Measurements from ENCODE around the gene TMEM202.
"Not testable (repeated sequence)": the region's sequence is repeated elsewhere in the genome, so short reads cannot be mapped to it uniquely, and the experiment has no call there.

Gene TMEM202

DNA sequence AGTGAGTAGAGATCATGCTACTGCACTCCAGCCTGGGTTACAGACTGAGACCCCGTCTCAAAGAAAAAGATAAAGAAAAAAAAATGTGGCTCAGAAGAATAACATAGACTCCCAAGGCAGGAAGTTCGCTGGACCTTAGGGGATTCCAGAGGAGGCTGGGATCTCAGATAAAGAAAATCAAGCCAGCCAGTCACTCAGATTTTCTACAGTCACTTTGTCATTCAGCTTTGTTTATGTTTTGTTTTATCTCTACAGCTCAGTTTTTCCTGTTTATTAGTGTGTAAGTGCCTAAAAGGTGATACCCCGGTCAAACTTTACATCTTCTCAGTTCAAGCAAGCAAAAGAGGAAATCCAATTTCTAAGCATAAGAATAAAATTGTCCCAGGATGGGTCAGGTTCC, 6.3 kb downstream of the TMEM202 start:
- DNase-seq (ENCODE audit: low read depth), result no peak

DNA sequence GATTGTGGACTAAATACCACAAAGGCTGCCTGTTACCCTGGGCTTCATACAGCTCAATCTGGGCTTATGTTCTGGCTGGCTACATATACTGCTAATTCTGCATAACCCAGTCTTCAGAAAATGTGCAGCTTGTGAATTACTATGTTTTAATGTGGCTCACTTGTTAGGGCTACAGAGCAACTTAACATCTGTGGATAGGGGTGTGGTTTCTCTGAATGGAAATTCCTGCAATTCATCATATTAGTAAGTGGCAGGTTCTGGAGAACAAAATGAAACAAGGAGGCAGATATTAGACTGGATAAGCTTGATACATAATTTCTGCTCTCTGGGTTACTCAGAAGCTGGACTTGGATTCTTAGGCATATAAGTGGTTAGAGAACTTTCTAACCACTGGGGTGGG, 6.7 kb downstream of the TMEM202 start:
- DNase-seq (ENCODE audit: low read depth), result no peak

DNA sequence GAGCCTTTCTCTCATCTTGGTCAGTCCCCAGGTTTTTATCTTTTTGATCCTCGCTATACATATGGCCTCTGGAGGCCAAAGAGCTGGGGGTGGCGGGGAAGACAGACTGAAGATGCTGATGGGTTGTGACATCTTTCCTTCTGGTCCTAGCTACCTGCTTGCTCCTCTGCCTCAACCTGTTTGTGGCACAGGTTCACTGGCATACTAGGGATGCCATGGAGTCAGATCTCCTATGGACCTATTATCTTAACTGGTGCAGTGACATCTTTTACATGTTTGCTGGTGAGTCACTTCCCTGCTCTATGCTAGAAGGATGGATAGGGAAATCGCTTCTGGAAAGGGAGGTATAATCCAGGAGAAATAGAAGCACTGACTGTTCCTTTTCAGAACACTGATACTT, 8.8 kb downstream of the TMEM202 start:
- no peak for DNase-seq (ENCODE audit: low read depth)

DNA sequence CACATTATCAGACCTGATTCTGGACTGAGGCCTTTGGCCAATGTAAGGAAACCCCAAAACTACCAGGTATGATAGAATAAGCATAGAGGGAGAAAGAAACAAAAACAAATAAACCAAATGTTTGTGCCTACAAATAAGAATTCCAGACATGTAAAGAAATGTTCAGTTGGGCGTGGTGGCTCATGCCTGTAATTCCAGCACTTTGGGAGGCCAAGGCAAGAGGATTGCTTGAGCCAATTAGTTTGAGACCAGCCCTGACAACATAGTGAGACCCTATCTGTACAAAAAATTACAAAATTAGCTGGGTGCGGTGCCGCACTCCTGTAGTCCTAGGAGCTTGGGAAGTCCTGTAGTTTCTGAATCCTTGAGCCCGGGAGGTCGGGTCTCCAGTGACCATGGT, 13.0 kb downstream of the TMEM202 start:
- DNase-seq (ENCODE audit: low read depth), result no peak

DNA sequence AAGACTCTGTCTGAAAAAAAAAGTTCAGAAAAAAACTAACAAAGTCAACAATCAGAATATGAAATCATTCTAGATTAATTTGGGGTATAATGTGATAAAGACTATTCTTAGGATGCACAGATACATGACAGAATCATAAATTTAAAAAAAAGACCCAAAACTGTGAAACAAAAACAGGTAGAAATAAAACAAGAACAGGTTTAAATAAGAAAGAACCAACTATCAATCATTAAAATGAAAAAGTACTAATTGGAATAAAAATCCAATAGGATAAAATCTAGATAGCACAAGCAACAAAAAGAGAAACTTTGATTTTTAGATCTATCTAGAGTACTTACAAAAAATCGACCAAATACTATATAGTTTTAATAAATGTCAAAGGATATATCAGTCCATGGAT, 13.4 kb downstream of the TMEM202 start:
- DNase-seq (ENCODE audit: low read depth), result no peak

DNA sequence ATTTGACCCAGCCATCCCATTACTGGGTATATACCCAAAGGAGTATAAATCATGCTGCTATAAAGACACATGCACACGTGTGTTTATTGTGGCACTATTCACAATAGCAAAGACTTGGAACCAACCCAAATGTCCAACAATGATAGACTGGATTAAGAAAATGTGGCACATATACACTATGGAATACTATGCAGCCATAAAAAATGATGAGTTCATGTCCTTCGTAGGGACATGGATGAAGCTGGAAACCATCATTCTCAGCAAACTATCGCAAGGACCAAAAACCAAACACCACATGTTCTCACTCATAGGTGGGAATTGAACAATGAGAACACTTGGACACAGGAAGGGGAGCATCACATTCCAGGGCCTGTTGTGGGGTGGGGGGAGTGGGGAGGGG, 15.2 kb downstream of the TMEM202 start:
- not testable (repeated sequence) for DNase-seq (ENCODE audit: low read depth)

DNA sequence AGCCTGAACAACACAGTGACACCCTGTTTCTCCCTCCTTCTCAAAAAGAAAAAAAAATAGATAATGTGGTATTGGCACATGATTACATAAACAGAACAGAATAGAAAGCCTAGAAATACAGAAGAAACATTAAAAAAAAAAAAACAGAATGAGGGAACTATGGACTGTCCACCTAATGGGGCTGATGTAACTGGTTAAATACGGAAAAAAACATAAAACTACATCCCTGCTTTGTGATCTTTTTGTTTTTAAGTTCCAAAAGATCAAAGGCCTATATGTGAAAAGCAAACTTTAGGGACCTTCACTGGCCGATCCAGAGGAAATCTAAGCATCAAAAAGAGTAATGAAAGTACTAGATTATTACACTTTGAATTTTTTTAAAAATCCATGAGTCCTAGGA, 17.2 kb downstream of the TMEM202 start:
- no peak for DNase-seq (ENCODE audit: low read depth)

DNA sequence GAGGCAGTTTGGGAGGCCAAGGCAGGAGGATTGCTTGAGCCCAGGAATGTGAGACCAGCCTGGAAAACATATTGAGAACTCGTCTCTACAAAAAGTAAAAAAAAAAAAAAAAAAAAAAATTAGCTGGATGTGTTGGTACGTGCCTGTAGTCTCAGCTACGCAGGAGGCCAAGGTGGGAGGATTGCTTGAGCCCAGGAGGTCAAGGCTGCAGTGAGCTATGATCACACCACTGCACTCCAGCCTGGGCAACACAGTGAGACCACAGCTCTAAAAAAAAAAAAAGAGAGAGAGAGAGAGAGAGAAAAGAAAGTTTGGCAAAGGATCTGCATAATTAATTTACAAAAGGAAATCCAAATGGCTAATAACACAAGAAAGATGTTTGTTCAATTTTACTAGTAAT, 21.7 kb downstream of the TMEM202 start:
- DNase-seq (ENCODE audit: low read depth), result not testable (repeated sequence)

DNA sequence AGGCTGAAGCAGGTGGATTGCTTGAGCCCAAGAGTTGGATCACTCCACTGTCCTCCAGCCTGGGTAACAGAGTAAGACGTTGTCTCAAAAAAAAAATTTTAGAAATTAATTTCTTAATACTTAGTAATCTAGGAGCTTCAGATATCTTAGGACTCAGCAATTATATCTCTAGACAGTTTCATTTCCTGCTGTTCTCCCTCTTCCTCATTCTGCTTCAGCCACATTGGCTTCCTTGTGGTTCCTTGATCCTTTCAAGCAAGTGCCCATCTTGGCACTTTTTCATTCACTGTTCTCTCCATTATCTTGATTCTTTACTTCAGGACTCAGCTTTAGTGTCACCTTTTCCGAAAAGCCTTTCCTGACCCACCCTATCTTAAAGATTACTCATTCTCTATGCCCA, 22.5 kb downstream of the TMEM202 start:
- DNase-seq (ENCODE audit: low read depth), result no peak

DNA sequence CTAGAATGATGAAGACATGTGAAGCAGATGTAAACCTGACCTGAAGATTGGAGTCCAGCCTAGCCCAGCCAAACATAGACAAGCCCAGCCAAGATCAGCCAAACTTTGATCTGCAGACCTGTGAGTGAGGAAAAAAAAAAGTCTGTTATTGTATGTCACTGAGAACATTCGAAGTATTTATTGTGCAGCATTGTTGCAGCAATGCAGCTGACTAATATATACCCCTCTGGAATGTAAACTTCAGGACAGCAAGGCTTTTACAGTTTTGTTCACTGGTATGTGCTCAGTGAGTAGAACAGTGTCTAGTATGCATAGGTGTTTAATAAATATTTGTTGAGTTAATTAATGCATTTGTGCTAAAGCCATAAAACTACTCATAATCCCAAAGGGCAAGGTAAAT, 23.4 kb downstream of the TMEM202 start:
- DNase-seq (ENCODE audit: low read depth), result no peak

DNA sequence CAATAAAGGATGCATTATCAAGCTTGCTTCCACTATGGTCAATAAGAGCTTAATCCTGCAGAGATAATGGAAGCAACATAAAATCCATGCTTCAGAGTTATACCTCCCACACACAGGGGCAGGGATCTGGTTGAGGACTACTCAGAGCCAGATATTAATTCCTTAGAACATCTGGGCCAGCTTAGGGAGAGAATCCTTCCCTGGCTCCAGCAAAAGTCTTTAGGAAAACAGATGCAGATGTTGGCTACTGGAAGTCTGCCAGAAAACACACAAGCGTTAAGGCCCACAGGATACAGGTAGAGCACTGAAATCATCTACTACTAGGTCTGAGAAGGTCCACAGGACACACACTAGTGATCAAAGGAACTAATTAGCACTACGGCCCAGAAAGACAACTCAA, 25.2 kb downstream of the TMEM202 start:
- no peak for DNase-seq (ENCODE audit: low read depth)

DNA sequence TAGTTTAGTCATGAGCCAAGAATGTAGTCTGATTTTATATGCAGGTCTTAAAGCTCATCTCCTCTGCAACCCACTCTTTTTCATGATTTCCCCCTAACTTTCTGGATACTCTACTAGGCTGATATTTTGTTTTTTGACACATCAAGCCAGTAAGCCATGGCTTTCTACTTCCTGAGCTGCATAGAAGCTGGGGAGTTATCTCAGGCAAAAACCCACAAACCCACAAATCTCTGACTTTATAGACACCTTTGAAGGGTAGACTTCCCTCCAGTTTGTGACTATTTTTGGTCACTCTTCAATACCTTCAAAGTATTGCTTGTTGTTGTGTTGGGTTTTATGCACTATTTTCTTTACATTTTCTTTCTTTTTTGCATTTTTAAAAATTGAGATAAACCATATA, 28.6 kb downstream of the TMEM202 start:
- no peak for DNase-seq (ENCODE audit: low read depth)

DNA sequence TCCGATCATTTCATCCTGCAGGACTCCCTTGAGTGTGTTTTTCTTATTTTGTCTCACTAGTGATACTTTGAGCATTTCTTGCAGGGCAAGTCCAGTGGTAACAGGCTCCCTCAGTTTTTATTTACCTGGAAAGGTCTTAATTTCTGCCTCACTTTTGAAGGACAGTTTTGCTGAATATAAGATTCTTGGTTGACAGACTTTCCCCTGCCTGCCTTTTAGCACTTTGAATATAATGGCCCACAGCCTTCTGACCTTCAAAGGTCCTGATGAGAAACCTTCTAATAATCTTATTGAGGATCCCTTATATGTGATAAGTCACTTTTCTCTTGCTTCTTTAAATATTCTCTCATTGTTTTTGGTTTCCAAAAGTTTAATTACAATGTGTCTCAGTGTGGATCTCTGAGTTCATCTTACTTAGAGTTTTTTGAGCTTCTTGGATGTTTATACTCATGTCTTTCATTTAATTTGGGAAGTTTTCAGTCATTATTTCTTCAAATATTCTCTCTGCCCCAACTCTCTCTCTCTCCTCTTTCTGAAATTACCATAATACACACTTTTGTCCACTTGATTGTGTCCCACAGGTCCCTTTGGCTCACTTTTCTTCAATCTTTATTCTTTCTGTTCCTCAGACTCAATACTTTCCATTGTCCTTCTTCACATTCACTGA, 39.7 kb downstream of the TMEM202 start:
- DNase-seq (ENCODE audit: low read depth), result no peak

DNA sequence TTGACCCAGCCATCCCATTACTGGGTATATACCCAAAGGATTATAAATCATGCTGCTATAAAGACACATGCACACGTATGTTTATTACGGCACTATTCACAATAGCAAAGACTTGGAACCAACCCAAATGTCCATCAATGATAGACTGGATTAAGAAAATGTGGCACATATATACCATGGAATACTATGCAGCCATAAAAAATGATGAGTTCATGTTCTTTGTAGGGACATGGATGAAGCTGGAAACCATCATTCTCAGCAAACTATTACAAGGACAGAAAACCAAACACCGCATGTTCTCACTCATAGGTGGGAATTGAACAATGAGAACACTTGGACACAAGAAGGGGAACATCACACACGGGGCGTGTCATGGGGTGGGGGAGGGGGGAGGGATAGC, 44.7 kb downstream of the TMEM202 start:
- DNase-seq (ENCODE audit: low read depth), result not testable (repeated sequence)

DNA sequence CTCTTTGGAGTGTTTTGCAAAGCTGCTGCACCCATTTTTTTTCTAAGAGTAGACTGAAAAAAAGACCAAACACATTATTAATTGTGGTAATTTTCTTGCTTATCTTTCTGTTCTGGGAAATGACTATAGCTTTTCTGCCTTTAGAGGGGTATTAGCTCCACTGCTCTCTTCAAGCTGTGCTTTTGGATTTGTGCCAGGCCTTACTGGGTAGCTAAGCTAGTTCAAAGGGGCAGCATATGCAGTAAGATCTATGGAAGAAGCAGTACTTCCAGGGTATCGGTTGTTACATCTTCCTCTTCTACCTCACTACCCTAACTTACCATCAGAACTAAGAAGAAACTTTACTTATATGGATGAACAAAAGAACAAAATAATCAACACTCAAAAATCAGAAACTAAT, 47.3 kb downstream of the TMEM202 start:
- DNase-seq (ENCODE audit: low read depth), result no peak

DNA sequence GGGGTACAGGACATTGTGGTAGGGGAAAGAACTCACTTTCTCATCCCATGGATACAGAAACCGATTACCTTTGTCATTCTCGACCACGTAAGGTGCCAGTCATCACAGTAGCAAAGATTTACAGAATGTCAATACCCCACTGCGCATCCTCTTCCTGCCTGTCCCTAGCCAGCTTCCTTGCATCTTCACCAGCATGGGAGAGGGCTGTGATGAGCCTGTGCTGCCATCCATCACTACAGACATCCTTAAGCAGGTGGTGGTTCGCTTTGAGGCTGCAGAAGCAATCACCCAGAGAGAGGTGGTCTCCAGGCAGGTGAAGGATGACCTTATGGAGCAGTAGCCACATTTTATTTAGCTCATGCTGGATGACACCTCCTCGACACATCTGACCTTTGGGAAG, 52.7 kb downstream of the TMEM202 start:
- no peak for DNase-seq (ENCODE audit: low read depth)

DNA sequence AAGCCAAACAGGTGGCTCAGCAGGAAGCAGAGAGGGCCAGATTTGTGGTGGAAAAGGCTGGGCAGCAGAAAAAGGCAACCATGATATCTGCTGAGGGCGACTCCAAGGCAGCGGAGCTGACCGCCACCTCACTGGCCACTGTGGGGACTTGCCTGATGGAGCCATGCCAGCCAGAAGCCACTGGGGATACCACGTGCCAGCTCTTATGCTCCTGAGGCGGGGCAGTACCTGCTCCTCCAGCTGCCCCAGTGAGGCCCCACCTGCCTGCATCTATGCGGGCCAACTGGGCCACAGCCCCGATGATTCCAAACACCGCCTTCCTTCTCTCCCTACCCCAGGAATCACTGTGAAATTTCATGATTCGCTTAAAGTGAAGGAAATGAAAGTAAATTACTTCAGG, 53.1 kb downstream of the TMEM202 start:
- no peak for DNase-seq (ENCODE audit: low read depth)

DNA sequence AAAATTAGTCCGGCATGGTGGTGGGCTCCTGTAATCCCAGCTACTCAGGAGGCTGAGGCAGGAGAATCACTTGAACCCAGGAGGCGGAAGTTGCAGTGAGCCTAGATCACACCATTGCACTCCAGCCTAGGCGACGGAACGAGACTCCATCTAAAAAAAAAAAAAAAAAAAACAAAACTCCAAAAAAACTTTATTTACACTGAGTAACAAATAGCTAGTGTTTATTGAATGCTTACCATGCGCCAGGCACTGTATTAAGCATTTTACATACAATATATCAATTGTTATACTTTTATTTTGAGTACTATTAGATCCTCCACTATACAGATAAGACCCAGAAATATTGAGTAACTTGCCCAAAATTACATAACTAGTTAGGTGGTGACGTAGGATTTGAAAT, 58.6 kb downstream of the TMEM202 start:
- no peak for DNase-seq (ENCODE audit: low read depth)
